T47D (cell line): Measurements from ENCODE around the gene CAND1.

ENCODE experiments used
- DNase-seq, 2 experiments: peaks; one replicate each; pipeline versions ENCODE4 v3.0.0 to v3.0.0-alpha.2; 2011 to 2012; ENCODE audit warnings: low read depth in 1 of 2, low spot score in 1 of 2
- JUND ChIP-seq: IDR thresholded peaks from 2 replicates; pipeline ENCODE4 v1.6.1; 2012; ENCODE audit warnings: low read depth
- in situ Hi-C: cut with HindIII; loops from 2 replicates; pipeline ENCODE4 v1.10.0; 2016; ENCODE audit warnings: low sequenced_read_pairs, low pct_unique_long_range_greater_than_20kb

CAND1 gene

GRCh38 chr12:67288561-67288960 is 19.4 kb downstream of the CAND1 start:
- DNase-seq, result no peak
- in situ Hi-C loops, result no loop called here
- no peak for TF ChIP-seq JUND

GRCh38 chr12:67290378-67290777 is 21.2 kb downstream of the CAND1 start:
- no peak for TF ChIP-seq JUND
- in situ Hi-C loops, result no loop called here
- no peak for DNase-seq

GRCh38 chr12:67299526-67299925 is 30.4 kb downstream of the CAND1 start:
- in situ Hi-C loops, result no loop called here
- no peak for DNase-seq
- TF ChIP-seq JUND, result no peak

- TF ChIP-seq JUND, result no peak
- in situ Hi-C loops, result no loop called here
- DNase-seq, result no peak
Observed at GRCh38 chr12:67299926-67300325, 30.8 kb downstream of the CAND1 start.

GRCh38 chr12:67302162-67302561 is 33.0 kb downstream of the CAND1 start:
- no peak for TF ChIP-seq JUND
- no peak for DNase-seq
- in situ Hi-C loops, result no loop called here

- DNase-seq, result no peak
- in situ Hi-C loops, result no loop called here
Observed at GRCh38 chr12:67305544-67305943, 36.4 kb downstream of the CAND1 start.

GRCh38 chr12:67306712-67307111 is 37.6 kb downstream of the CAND1 start:
- no peak for TF ChIP-seq JUND
- in situ Hi-C loops, result no loop called here
- no peak for DNase-seq

More at GRCh38 chr12:67305544-67305943, 36.4 kb downstream of the CAND1 start:
- TF ChIP-seq JUND, result no peak

- DNase-seq, result no peak
- TF ChIP-seq JUND, result no peak
- in situ Hi-C loops, result no loop called here
Observed at GRCh38 chr12:67315661-67316060, 46.5 kb downstream of the CAND1 start.

GRCh38 chr12:67318786-67319185 is 49.6 kb downstream of the CAND1 start:
- DNase-seq, result no peak
- in situ Hi-C loops, result no loop called here
- TF ChIP-seq JUND, result no peak

GRCh38 chr12:67319936-67320335 is 50.8 kb downstream of the CAND1 start:
- no peak for TF ChIP-seq JUND
- no peak for DNase-seq
- in situ Hi-C loops, result no loop called here

GRCh38 chr12:67320614-67321295 is 51.6 kb downstream of the CAND1 start:
- no peak for TF ChIP-seq JUND
- no peak for DNase-seq
- in situ Hi-C loops, result no loop called here

GRCh38 chr12:67322580-67322979 is 53.4 kb downstream of the CAND1 start:
- in situ Hi-C loops, result no loop called here
- no peak for DNase-seq
- no peak for TF ChIP-seq JUND

- no peak for TF ChIP-seq JUND
- in situ Hi-C loops, result no loop called here
- no peak for DNase-seq
Observed at GRCh38 chr12:67323007-67323406, 53.8 kb downstream of the CAND1 start.

- TF ChIP-seq JUND, result no peak
- DNase-seq, result no peak
- in situ Hi-C loops, result no loop called here
Observed at GRCh38 chr12:67326637-67327036, 57.5 kb downstream of the CAND1 start.
